Mucosa of rectum (tissue), 2 donors: ENCODE results near the gene PITX2.

ENCODE experiments used
- H3K27ac ChIP-seq, 2 donors: one replicate each; pipeline ENCODE4 v1.7.0; 2013; ENCODE audit warnings: inconsistent platforms in 2 of 2, low read depth in 2 of 2, low read length in 2 of 2
- H3K27me3 ChIP-seq, 2 donors: one replicate each; pipeline ENCODE4 v1.7.0; 2013; ENCODE audit warnings: low read length in 2 of 2; ENCODE audit not compliant: control insufficient read depth in 2 of 2, insufficient read depth in 2 of 2
- H3K36me3 ChIP-seq, 2 donors: one replicate each; pipeline ENCODE4 v1.7.0; 2013; ENCODE audit warnings: low read length in 2 of 2; ENCODE audit not compliant: control insufficient read depth in 2 of 2, insufficient read depth in 2 of 2
- H3K4me1 ChIP-seq, 2 donors: one replicate each; pipeline ENCODE4 v1.7.0; 2013; ENCODE audit warnings: low read length in 2 of 2, mild to moderate bottlenecking in 1 of 2; ENCODE audit not compliant: control insufficient read depth in 2 of 2, insufficient read depth in 2 of 2
- H3K4me3 ChIP-seq, 2 donors: one replicate each; pipeline ENCODE4 v1.7.0; 2013; ENCODE audit warnings: low read length in 2 of 2
- H3K9ac ChIP-seq, 2 donors: one replicate each; pipeline ENCODE4 v1.7.0; 2013; ENCODE audit warnings: low read length in 2 of 2, low read depth in 1 of 2, mild to moderate bottlenecking in 1 of 2
- H3K9me3 ChIP-seq, 2 donors: one replicate each; pipeline ENCODE4 v1.7.0; 2013; ENCODE audit warnings: low read length in 2 of 2; ENCODE audit not compliant: control insufficient read depth in 2 of 2
- donor health status: healthy.
- donor health status: Normal muscosa, but diverticular disease.

Gene PITX2

GRCh38 chr4:110611968-110612447, 10.9 kb downstream of the PITX2 start:
- Histone ChIP-seq H3K9ac (no peak overlapping the region), H3K27me3 (peaks cover 63 to 83% of the 10 kb centered on the region in 2 donors), H3K36me3 (no peaks in the 10 kb centered on the region), H3K27ac (no peak overlapping the region), H3K4me3 (no peak overlapping the region), H3K4me1 (peaks cover 0 to 3% of the 10 kb centered on the region in 2 donors), H3K9me3 (no peaks in the 10 kb centered on the region)

GRCh38 chr4:110610940-110611831, 11.7 kb downstream of the PITX2 start:
- Histone ChIP-seq H3K4me3 (no peak overlapping the region), H3K9ac (no peak overlapping the region), H3K27ac (no peak overlapping the region), H3K27me3 (peaks cover 55 to 75% of the 10 kb centered on the region in 2 donors), H3K36me3 (no peaks in the 10 kb centered on the region), H3K9me3 (no peaks in the 10 kb centered on the region), H3K4me1 (peaks cover 0 to 3% of the 10 kb centered on the region in 2 donors)

- no peaks in the 10 kb centered on the region for H3K36me3 ChIP-seq
- H3K9ac ChIP-seq, result no peak overlapping the region
- H3K27me3 ChIP-seq, result peaks cover 51 to 69% of the 10 kb centered on the region in 2 donors
- no peak overlapping the region for H3K4me3 ChIP-seq
- H3K27ac ChIP-seq, result no peak overlapping the region
- no peaks in the 10 kb centered on the region for H3K9me3 ChIP-seq
- peaks cover 0 to 3% of the 10 kb centered on the region in 2 donors for H3K4me1 ChIP-seq
Measured at GRCh38 chr4:110610620-110610939, 12.3 kb downstream of the PITX2 start.

GRCh38 chr4:110609044-110609750, 13.7 kb downstream of the PITX2 start:
- no peak overlapping the region for H3K27ac ChIP-seq
- no peak overlapping the region for H3K9ac ChIP-seq
- H3K27me3 ChIP-seq, result peaks cover 42 to 57% of the 10 kb centered on the region in 2 donors
- peaks cover 0 to 3% of the 10 kb centered on the region in 2 donors for H3K4me1 ChIP-seq
- H3K36me3 ChIP-seq, result no peaks in the 10 kb centered on the region
- H3K9me3 ChIP-seq, result no peaks in the 10 kb centered on the region
- no peak overlapping the region for H3K4me3 ChIP-seq

- no peaks in the 10 kb centered on the region for H3K9me3 ChIP-seq
- H3K4me3 ChIP-seq, result no peak overlapping the region
- H3K4me1 ChIP-seq, result no peaks in the 10 kb centered on the region
- H3K9ac ChIP-seq, result no peak overlapping the region
- peaks cover 10 to 18% of the 10 kb centered on the region in 2 donors for H3K27me3 ChIP-seq
- no peak overlapping the region for H3K27ac ChIP-seq
- H3K36me3 ChIP-seq, result no peaks in the 10 kb centered on the region
Measured at GRCh38 chr4:110605077-110605476, 17.8 kb downstream of the PITX2 start.

- Histone ChIP-seq H3K4me3 (no peak overlapping the region), H3K27me3 (no peaks in the 10 kb centered on the region), H3K4me1 (no peaks in the 10 kb centered on the region), H3K36me3 (no peaks in the 10 kb centered on the region), H3K9ac (no peak overlapping the region), H3K27ac (no peak overlapping the region), H3K9me3 (no peaks in the 10 kb centered on the region)
Measured at GRCh38 chr4:110602061-110602460, 20.8 kb downstream of the PITX2 start.

- Histone ChIP-seq H3K36me3 (no peaks in the 10 kb centered on the region), H3K27ac (no peak overlapping the region)
Measured at GRCh38 chr4:110597582-110597981, 25.3 kb downstream of the PITX2 start.

GRCh38 chr4:110596431-110596830, 26.4 kb downstream of the PITX2 start:
- Histone ChIP-seq H3K4me3 (no peak overlapping the region), H3K9ac (no peak overlapping the region), H3K36me3 (no peaks in the 10 kb centered on the region), H3K27me3 (no peaks in the 10 kb centered on the region), H3K27ac (no peak overlapping the region), H3K9me3 (no peaks in the 10 kb centered on the region), H3K4me1 (no peaks in the 10 kb centered on the region)

More at GRCh38 chr4:110597582-110597981, 25.3 kb downstream of the PITX2 start:
- no peaks in the 10 kb centered on the region for H3K4me1 ChIP-seq
- no peaks in the 10 kb centered on the region for H3K27me3 ChIP-seq
- no peaks in the 10 kb centered on the region for H3K9me3 ChIP-seq
- no peak overlapping the region for H3K9ac ChIP-seq
- H3K4me3 ChIP-seq, result no peak overlapping the region

- Histone ChIP-seq H3K36me3 (no peaks in the 10 kb centered on the region), H3K27ac (no peak overlapping the region), H3K9ac (no peak overlapping the region), H3K4me1 (no peaks in the 10 kb centered on the region), H3K4me3 (no peak overlapping the region), H3K9me3 (no peaks in the 10 kb centered on the region), H3K27me3 (no peaks in the 10 kb centered on the region)
Measured at GRCh38 chr4:110595583-110595982, 27.3 kb downstream of the PITX2 start.

- H3K9ac ChIP-seq, result no peak overlapping the region
- H3K4me1 ChIP-seq, result no peaks in the 10 kb centered on the region
- H3K27me3 ChIP-seq, result no peaks in the 10 kb centered on the region
- H3K27ac ChIP-seq, result no peak overlapping the region
- no peaks in the 10 kb centered on the region for H3K9me3 ChIP-seq
- no peak overlapping the region for H3K4me3 ChIP-seq
- no peaks in the 10 kb centered on the region for H3K36me3 ChIP-seq
Measured at GRCh38 chr4:110589297-110589696, 33.6 kb downstream of the PITX2 start.
